Measurements from ENCODE around the gene TUBB1. TPM values are rescaled to one million over a fixed set of nuclear protein-coding genes. Genes with fewer than 3 reads are reported as not detected.

TUBB1 gene
- total and polyA plus RNA-seq, 2 of the 13 experiments (the other 11 are each of a cell fraction or from before 2014, with no cell fraction given): 0.11 to 57.6 TPM

- no peak for TF ChIP-seq E2F2 (CRISPR knock-in tag; IDR thresholded peaks at IDR 0.05; ENCODE audit: borderline replicate concordance)
- TF ChIP-seq ZFYVE20 (CRISPR knock-in tag; IDR thresholded peaks at IDR 0.05; ENCODE audit: borderline replicate concordance, low read depth): 0 out of 2 replicates have a peak, but pooled peaks have one; percentile 56
- no peak; the same call in 1 of the 2 replicates for TF ChIP-seq ZNF543 (CRISPR knock-in tag; IDR thresholded peaks at IDR 0.05)
- 0 out of 2 replicates have a peak, but pooled peaks have one; percentile 42 for TF ChIP-seq TBP (CRISPR knock-in tag; IDR thresholded peaks at IDR 0.05)
- TF ChIP-seq, protein P1, sequence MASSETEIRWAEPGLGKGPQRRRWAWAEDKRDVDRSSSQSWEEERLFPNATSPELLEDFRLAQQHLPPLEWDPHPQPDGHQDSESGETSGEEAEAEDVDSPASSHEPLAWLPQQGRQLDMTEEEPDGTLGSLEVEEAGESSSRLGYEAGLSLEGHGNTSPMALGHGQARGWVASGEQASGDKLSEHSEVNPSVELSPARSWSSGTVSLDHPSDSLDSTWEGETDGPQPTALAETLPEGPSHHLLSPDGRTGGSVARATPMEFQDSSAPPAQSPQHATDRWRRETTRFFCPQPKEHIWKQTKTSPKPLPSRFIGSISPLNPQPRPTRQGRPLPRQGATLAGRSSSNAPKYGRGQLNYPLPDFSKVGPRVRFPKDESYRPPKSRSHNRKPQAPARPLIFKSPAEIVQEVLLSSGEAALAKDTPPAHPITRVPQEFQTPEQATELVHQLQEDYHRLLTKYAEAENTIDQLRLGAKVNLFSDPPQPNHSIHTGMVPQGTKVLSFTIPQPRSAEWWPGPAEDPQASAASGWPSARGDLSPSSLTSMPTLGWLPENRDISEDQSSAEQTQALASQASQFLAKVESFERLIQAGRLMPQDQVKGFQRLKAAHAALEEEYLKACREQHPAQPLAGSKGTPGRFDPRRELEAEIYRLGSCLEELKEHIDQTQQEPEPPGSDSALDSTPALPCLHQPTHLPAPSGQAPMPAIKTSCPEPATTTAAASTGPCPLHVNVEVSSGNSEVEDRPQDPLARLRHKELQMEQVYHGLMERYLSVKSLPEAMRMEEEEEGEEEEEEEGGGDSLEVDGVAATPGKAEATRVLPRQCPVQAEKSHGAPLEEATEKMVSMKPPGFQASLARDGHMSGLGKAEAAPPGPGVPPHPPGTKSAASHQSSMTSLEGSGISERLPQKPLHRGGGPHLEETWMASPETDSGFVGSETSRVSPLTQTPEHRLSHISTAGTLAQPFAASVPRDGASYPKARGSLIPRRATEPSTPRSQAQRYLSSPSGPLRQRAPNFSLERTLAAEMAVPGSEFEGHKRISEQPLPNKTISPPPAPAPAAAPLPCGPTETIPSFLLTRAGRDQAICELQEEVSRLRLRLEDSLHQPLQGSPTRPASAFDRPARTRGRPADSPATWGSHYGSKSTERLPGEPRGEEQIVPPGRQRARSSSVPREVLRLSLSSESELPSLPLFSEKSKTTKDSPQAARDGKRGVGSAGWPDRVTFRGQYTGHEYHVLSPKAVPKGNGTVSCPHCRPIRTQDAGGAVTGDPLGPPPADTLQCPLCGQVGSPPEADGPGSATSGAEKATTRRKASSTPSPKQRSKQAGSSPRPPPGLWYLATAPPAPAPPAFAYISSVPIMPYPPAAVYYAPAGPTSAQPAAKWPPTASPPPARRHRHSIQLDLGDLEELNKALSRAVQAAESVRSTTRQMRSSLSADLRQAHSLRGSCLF (CRISPR knock-in tag; IDR thresholded peaks at IDR 0.05; ENCODE audit: borderline replicate concordance): no peak
- TF ChIP-seq KDM4B (CRISPR knock-in tag; IDR thresholded peaks at IDR 0.05): no peak
- peak; percentile 93 for TF ChIP-seq ZXDC (CRISPR knock-in tag; IDR thresholded peaks at IDR 0.05)
- TF ChIP-seq ZBTB20 (CRISPR knock-in tag; IDR thresholded peaks at IDR 0.05; ENCODE audit: borderline replicate concordance, low read depth): peak; percentile 76; the same call in 1 of the 2 replicates
- TF ChIP-seq MEIS1 (CRISPR knock-in tag; IDR thresholded peaks at IDR 0.05; ENCODE audit: borderline replicate concordance): no peak
- TF ChIP-seq ZNF557 (CRISPR knock-in tag; IDR thresholded peaks at IDR 0.05): no peak
- TF ChIP-seq, protein P2, sequence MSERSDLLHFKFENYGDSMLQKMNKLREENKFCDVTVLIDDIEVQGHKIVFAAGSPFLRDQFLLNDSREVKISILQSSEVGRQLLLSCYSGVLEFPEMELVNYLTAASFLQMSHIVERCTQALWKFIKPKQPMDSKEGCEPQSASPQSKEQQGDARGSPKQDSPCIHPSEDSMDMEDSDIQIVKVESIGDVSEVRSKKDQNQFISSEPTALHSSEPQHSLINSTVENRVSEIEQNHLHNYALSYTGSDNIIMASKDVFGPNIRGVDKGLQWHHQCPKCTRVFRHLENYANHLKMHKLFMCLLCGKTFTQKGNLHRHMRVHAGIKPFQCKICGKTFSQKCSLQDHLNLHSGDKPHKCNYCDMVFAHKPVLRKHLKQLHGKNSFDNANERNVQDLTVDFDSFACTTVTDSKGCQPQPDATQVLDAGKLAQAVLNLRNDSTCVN (CRISPR knock-in tag; IDR thresholded peaks at IDR 0.05; ENCODE audit: borderline replicate concordance): peak; percentile 84; the same call in 1 of the 2 replicates
- peak; percentile 40; the same call in 1 of the 2 replicates for TF ChIP-seq RFX5 (IDR thresholded peaks at IDR 0.05; ENCODE audit: low read depth, low read length)
- TF ChIP-seq ZBTB14 (CRISPR knock-in tag; IDR thresholded peaks at IDR 0.05): peak; percentile 93
- TF ChIP-seq HNRNPH1 (optimal IDR thresholded peaks at IDR 0.05; ENCODE audit: low read depth, low read length): no peak
- peak; percentile 84 for TF ChIP-seq ZNF605 (CRISPR knock-in tag; IDR thresholded peaks at IDR 0.05)
- TF ChIP-seq ZSCAN22 (CRISPR knock-in tag; IDR thresholded peaks at IDR 0.05): no peak
Measured at GRCh38 chr20:58980711-58981627, 38.3 kb upstream of the TUBB1 start, which contains the start of gene NELFCD (continued).
